NOMO-1 (cell line): Measurements from ENCODE around the gene FAM83C.

Experiments
- DNase-seq, 2 experiments: peaks; one replicate each; lab custom pipeline; 2025; ENCODE audit not compliant: unreplicated experiment in 2 of 2; lab: John Stamatoyannopoulos, UW

Gene FAM83C

GRCh38 chr20:35291654-35292503 lies at the start of gene FAM83C:
Gene FAM83C (minus strand): TSS chr20:35292425. CDS start chr20:35292304, 121 bp downstream.
- no peak for DNase-seq

- DNase-seq = no peak
Observed at GRCh38 chr20:35341366-35342028, 49.3 kb upstream of the FAM83C start.

GRCh38 chr20:35340436-35340835 lies 48.2 kb upstream of the FAM83C start:
- DNase-seq = no peak

- no peak for DNase-seq
Observed at GRCh38 chr20:35339636-35340035, 47.4 kb upstream of the FAM83C start.

- no peak for DNase-seq
Observed at GRCh38 chr20:35339007-35339406, 46.8 kb upstream of the FAM83C start.

GRCh38 chr20:35334311-35335101 lies 42.3 kb upstream of the FAM83C start:
- DNase-seq = no peak

GRCh38 chr20:35333606-35334005 lies 41.4 kb upstream of the FAM83C start:
- DNase-seq = no peak

GRCh38 chr20:35332540-35333200 lies 40.4 kb upstream of the FAM83C start:
- no peak for DNase-seq

- DNase-seq = peak; percentile 47 to 56
Observed at GRCh38 chr20:35329435-35330139, 37.4 kb upstream of the FAM83C start.

- DNase-seq = no peak
Observed at GRCh38 chr20:35328689-35329088, 36.5 kb upstream of the FAM83C start.

- DNase-seq = no peak
Observed at GRCh38 chr20:35328095-35328685, 36.0 kb upstream of the FAM83C start.

GRCh38 chr20:35327074-35327976 lies 35.1 kb upstream of the FAM83C start:
- no peak for DNase-seq

- no peak for DNase-seq
Observed at GRCh38 chr20:35326740-35327073, 34.5 kb upstream of the FAM83C start.

GRCh38 chr20:35326021-35326739 lies 34.0 kb upstream of the FAM83C start:
- DNase-seq = peak; percentile 38 to 85

- DNase-seq = no peak
Observed at GRCh38 chr20:35325401-35325800, 33.2 kb upstream of the FAM83C start.

- no peak for DNase-seq
Observed at GRCh38 chr20:35320396-35321126, 28.3 kb upstream of the FAM83C start.

- DNase-seq = no peak
Observed at GRCh38 chr20:35319871-35320197, 27.6 kb upstream of the FAM83C start.
